Cardiac fibroblast (primary cell): ENCODE measurements around the gene LINC01488.

Experiments
- DNase-seq, 2 donors: peaks; one replicate each; pipeline versions ENCODE4 v3.0.0 to v3.0.0-alpha.2; 2010; ENCODE audit warnings: low read depth in 2 of 2
- H3K4me3 ChIP-seq, 2 donors: replicated peaks in 1 of 2; 1 replicate in 1 of 2; 2 replicates in 1 of 2; pipeline ENCODE4 v1.5.1; 2011; ENCODE audit warnings: low read depth in 2 of 2, low read length in 2 of 2, mild to moderate bottlenecking in 2 of 2, moderate library complexity in 1 of 2
- TF ChIP-seq, protein P1 (sequence below): IDR thresholded peaks from one replicate; pipeline ENCODE4 v1.5.1; 2011; ENCODE audit warnings: low read depth, mild to moderate bottlenecking, low read length, inconsistent platforms

Gene LINC01488

DNA sequence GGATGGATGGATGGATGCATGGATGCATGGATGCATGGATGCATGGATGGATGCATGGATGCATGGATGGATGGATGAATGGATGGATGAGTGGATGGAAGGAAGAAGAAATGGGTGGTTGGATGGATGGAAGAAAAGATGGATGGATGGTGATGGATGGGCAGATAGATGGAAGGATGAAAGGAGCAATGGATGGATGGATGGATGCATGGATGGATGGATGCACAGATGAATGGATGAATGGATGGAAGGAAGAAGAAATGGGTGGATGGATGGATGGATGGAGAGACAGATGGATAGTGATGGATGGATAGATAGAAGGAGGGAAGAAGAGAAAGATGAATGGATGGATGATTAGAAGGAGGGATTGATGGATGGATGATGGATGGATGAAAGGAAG is 30.2 kb upstream of the LINC01488 start:
- TF ChIP-seq, protein P1, sequence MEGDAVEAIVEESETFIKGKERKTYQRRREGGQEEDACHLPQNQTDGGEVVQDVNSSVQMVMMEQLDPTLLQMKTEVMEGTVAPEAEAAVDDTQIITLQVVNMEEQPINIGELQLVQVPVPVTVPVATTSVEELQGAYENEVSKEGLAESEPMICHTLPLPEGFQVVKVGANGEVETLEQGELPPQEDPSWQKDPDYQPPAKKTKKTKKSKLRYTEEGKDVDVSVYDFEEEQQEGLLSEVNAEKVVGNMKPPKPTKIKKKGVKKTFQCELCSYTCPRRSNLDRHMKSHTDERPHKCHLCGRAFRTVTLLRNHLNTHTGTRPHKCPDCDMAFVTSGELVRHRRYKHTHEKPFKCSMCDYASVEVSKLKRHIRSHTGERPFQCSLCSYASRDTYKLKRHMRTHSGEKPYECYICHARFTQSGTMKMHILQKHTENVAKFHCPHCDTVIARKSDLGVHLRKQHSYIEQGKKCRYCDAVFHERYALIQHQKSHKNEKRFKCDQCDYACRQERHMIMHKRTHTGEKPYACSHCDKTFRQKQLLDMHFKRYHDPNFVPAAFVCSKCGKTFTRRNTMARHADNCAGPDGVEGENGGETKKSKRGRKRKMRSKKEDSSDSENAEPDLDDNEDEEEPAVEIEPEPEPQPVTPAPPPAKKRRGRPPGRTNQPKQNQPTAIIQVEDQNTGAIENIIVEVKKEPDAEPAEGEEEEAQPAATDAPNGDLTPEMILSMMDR, result no peak
- no peak overlapping the region for H3K4me3 ChIP-seq
- DNase-seq, result no peak

DNA sequence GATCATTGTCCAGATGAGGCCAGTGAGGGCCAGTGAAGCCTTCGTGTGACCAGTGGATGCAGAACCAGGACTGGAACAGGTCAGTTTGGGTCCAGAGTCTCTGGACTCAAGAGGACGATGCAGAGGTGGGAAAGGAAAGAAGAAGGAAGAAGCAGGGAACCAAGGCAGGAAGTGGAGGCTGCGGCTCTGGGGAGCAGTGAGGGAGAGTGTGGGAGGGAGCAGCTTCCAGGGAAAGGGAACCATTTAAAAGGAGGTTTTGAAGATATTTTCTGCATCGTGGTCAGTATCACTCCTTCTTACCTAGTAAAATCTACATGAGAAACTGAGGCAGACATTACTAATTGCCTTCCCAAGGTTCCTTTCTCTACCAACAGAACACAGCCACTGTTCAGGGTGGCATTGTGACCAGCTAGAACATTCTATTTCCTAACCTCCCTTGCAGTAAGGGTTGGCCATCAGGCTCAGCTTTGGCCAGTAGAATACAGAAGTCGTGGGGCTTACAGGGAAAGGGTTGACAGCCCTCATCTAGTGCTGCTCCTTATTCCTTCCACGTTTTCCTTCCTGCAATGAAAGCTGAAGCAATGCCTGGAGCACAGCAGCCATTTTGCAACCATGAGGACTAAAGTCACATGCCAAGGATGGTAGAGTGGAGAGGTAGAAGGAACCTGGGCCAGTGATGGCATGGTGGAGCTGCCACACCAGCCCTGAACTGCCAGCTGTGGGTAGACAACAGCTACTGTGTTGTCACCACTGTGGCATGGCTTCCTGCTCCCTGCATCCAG is 29.1 kb upstream of the LINC01488 start:
- DNase-seq, result no peak
- H3K4me3 ChIP-seq, result no peak overlapping the region
- TF ChIP-seq, protein P1, result no peak

DNA sequence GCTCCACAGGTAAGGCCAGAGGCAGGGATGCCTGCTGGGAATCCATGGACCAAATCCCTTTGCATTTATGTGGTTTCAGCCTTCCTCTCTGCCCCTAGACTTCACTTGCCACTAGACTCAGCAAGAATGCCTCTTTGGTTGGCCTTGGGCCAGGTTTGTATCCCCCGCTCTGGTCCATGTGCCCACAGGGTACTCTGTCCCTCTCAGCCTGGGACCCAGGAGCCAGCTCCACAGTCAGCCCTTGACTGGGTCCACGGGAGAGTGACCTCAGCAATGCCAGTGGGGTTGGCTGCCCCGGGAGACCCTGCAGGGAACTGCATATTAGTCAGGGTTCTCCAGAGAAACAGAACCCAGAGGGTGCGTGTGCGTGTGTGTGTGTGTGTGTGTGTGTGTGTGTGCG is 28.3 kb upstream of the LINC01488 start:
- DNase-seq, result no peak
- no peak overlapping the region for H3K4me3 ChIP-seq
- TF ChIP-seq, protein P1, result no peak

DNA sequence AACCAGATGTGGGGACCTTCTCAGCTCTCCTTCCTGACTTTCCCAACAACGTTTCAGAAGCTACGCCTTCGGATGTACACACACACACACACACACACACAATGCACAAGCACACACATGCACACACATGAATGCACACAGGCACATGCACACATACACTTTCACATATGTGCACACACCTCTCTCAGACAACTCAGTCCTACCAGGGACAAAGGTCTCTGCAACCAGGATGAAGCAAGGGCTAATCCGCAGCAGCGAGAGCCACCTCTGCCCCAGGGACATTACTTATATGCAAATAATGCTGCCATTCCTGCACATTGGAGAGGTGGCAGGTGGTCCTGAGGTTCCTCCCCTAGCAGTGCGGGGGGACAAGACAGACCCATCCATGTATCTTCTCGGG is 27.4 kb upstream of the LINC01488 start:
- TF ChIP-seq, protein P1, result no peak
- no peak for DNase-seq
- no peak overlapping the region for H3K4me3 ChIP-seq

DNA sequence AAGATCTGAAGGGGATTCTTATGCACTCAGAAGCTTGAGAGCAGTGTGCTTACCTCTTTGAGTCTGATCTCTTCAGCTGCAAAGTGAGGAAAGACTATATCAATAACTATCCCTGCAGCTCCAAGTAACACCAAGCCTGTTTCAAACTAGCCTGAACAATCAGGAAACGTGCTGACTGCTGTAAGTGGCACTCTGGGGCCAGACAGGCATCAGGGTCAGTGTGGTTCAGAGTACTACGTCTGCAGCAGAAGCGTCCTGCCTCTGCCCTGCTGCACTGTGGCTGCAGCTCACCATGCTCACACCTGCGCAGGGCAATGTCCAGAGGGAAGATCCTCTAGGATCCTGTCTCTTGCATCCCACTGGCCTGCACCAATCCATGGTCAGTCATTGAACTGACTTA is 25.5 kb upstream of the LINC01488 start:
- H3K4me3 ChIP-seq, result no peak overlapping the region
- TF ChIP-seq, protein P1, result no peak
- DNase-seq, result no peak

DNA sequence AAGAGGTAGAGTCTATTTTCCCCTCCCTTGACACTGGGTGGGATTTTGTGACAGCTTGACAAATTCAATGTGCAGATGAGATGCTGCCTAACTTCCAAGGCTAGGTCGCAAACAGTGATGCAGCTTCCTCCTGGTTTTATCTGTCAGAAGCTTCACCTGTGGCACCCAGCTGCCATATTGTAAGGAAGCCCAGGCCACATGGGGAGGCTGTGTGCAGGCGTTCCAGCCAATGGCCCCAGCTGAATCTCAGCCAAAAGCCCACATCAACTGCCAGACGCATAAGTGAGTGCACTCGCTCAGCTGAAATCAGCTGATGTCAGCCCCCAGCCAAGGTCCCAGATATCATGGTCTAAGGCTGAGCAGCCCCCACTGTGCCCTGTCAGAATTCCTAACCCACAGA is 24.8 kb upstream of the LINC01488 start:
- no peak for DNase-seq
- TF ChIP-seq, protein P1, result no peak
- no peak overlapping the region for H3K4me3 ChIP-seq

DNA sequence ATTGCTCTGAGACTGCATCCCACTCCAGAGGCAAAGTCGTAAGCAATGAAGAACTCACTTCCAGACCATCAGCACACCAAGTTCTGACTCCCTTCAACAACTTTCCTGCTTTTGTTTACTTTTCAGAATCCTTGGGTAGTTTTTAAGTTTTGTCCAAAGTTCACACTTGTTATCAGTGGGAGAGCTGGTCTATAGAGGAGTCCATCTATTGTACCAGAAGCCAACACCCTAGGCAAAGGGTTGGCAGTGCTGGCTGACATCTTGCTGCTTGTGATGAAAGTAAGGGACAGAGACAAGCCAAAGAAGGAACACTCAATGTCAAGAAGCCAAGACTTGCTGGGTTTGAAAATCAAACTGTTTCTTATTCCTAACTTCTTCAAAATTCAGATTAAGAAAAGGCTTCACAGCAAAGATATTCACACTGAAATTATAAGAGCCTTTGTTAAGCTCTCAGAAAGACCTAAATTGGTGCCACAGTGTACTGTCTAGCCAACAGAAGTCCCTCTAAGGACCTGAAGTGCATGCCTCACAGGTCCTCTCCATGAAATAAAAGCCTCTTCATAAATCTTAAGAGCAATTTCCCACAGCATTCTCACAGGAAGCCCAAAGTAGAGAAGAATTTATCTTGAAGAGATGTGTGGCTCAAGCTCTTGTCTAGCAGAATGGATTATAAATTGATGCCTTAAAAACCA is 21.5 kb upstream of the LINC01488 start:
- no peak overlapping the region for H3K4me3 ChIP-seq
- no peak for DNase-seq

More for the DNA sequence above, 21.5 kb upstream of the LINC01488 start:
- TF ChIP-seq, protein P1, result no peak
